BLaER1 (cell line): Measurements from ENCODE around the gene INPP5F.

Experiments used
- H3K27ac ChIP-seq: shearing (Covaris generic); formaldehyde crosslinking; 2 replicates; pipeline ENCODE4 v1.8.1; 2022
- H3K27me3 ChIP-seq: shearing (Covaris generic); formaldehyde crosslinking; 2 replicates; pipeline ENCODE4 v1.8.1; 2022
- H3K36me3 ChIP-seq: shearing (Covaris generic); formaldehyde crosslinking; 2 replicates; pipeline ENCODE4 v1.8.1; 2022
- H3K4me1 ChIP-seq: shearing (Covaris generic); formaldehyde crosslinking; 2 replicates; pipeline ENCODE4 v1.8.1; 2022
- H3K4me2 ChIP-seq: shearing (Covaris generic); formaldehyde crosslinking; 2 replicates; pipeline ENCODE4 v1.8.1; 2022
- H3K4me3 ChIP-seq: shearing (Covaris generic); formaldehyde crosslinking; 2 replicates; pipeline ENCODE4 v1.8.1; 2022
- H3K9ac ChIP-seq: shearing (Covaris generic); formaldehyde crosslinking; 2 replicates; pipeline ENCODE4 v1.8.1; 2022
- H3K9me3 ChIP-seq: shearing (Covaris generic); formaldehyde crosslinking; 2 replicates; pipeline ENCODE4 v1.8.1; 2022
- H4K20me1 ChIP-seq: shearing (Covaris generic); formaldehyde crosslinking; 2 replicates; pipeline ENCODE4 v1.8.1; 2022
- Cebpa-rat ChIP-seq: shearing (Covaris generic); IDR thresholded peaks from 2 replicates; pipeline ENCODE4 v1.8.1; 2022

The INPP5F gene

GRCh38 chr10:119688033-119688508 is 37.8 kb upstream of the INPP5F start:
- H3K4me1 ChIP-seq: peaks cover 42% of the 10 kb centered on the region
- no peaks in the 10 kb centered on the region for H4K20me1 ChIP-seq
- H3K4me2 ChIP-seq: peak overlapping the region; percentile 83
- no peaks in the 10 kb centered on the region for H3K27me3 ChIP-seq
- no peak for TF ChIP-seq Cebpa-rat
- no peaks in the 10 kb centered on the region for H3K36me3 ChIP-seq
- H3K9me3 ChIP-seq: no peaks in the 10 kb centered on the region
- H3K4me3 ChIP-seq: peak overlapping the region; percentile 42
- peak overlapping the region; percentile 64 for H3K27ac ChIP-seq
- peak overlapping the region; percentile 66; the same call in 1 of the 2 replicates for H3K9ac ChIP-seq

- peaks cover 45% of the 10 kb centered on the region for H3K4me1 ChIP-seq
- H3K36me3 ChIP-seq: no peaks in the 10 kb centered on the region
- H3K27ac ChIP-seq: peak overlapping the region; percentile 18; the same call in 1 of the 2 replicates
- no peaks in the 10 kb centered on the region for H3K9me3 ChIP-seq
- no peak for TF ChIP-seq Cebpa-rat
- no peaks in the 10 kb centered on the region for H3K27me3 ChIP-seq
- H4K20me1 ChIP-seq: no peaks in the 10 kb centered on the region
- H3K4me2 ChIP-seq: peak overlapping the region; percentile 83
- H3K4me3 ChIP-seq: no peak overlapping the region
- no peak overlapping the region for H3K9ac ChIP-seq
Observed at GRCh38 chr10:119689016-119689580, 36.8 kb upstream of the INPP5F start.

- TF ChIP-seq Cebpa-rat: no peak
- Histone ChIP-seq H3K9me3 (peaks cover 25% of the 10 kb centered on the region), H3K27me3 (no peaks in the 10 kb centered on the region), H3K9ac (no peak overlapping the region), H3K27ac (no peak overlapping the region), H4K20me1 (no peaks in the 10 kb centered on the region), H3K4me3 (no peak overlapping the region), H3K4me2 (no peak overlapping the region), H3K4me1 (peaks cover 42% of the 10 kb centered on the region), H3K36me3 (no peaks in the 10 kb centered on the region)
Observed at GRCh38 chr10:119691726-119692125, 34.1 kb upstream of the INPP5F start.

- Histone ChIP-seq H3K9ac (no peak overlapping the region), H4K20me1 (no peaks in the 10 kb centered on the region), H3K36me3 (no peaks in the 10 kb centered on the region), H3K27ac (no peak overlapping the region), H3K4me1 (peaks cover 25% of the 10 kb centered on the region), H3K4me3 (no peak overlapping the region), H3K27me3 (no peaks in the 10 kb centered on the region), H3K9me3 (peaks cover 35% of the 10 kb centered on the region), H3K4me2 (peak overlapping the region; percentile 43)
- TF ChIP-seq Cebpa-rat: no peak
Observed at GRCh38 chr10:119693262-119693957, 32.4 kb upstream of the INPP5F start.

- peaks cover 19% of the 10 kb centered on the region for H3K4me1 ChIP-seq
- TF ChIP-seq Cebpa-rat: no peak
- no peak overlapping the region for H3K27ac ChIP-seq
- H4K20me1 ChIP-seq: no peaks in the 10 kb centered on the region
- no peaks in the 10 kb centered on the region for H3K27me3 ChIP-seq
- no peak overlapping the region for H3K4me2 ChIP-seq
- no peak overlapping the region for H3K4me3 ChIP-seq
- H3K9me3 ChIP-seq: peaks cover 35% of the 10 kb centered on the region
- H3K9ac ChIP-seq: no peak overlapping the region
- H3K36me3 ChIP-seq: no peaks in the 10 kb centered on the region
Observed at GRCh38 chr10:119694608-119695007, 31.2 kb upstream of the INPP5F start.

GRCh38 chr10:119700321-119700954 is 25.4 kb upstream of the INPP5F start:
- peak overlapping the region; percentile 47 for H3K4me2 ChIP-seq
- H3K27ac ChIP-seq: peak overlapping the region; percentile 36; the same call in 1 of the 2 replicates
- H3K36me3 ChIP-seq: no peaks in the 10 kb centered on the region
- TF ChIP-seq Cebpa-rat: no peak
- H4K20me1 ChIP-seq: no peaks in the 10 kb centered on the region
- H3K4me1 ChIP-seq: peaks cover 64% of the 10 kb centered on the region
- H3K9ac ChIP-seq: no peak overlapping the region
- no peak overlapping the region for H3K4me3 ChIP-seq
- peaks cover 23% of the 10 kb centered on the region for H3K9me3 ChIP-seq
- H3K27me3 ChIP-seq: no peaks in the 10 kb centered on the region

GRCh38 chr10:119701861-119702260 is 24.0 kb upstream of the INPP5F start:
- Histone ChIP-seq H3K36me3 (peaks cover 9% of the 10 kb centered on the region; the same call in 1 of the 2 replicates), H3K27me3 (no peaks in the 10 kb centered on the region), H3K4me2 (peak overlapping the region; percentile 89), H3K9me3 (peaks cover 19% of the 10 kb centered on the region), H3K9ac (no peak overlapping the region), H4K20me1 (no peaks in the 10 kb centered on the region), H3K4me1 (peaks cover 78% of the 10 kb centered on the region), H3K4me3 (no peak overlapping the region), H3K27ac (peak overlapping the region; percentile 91)
- TF ChIP-seq Cebpa-rat: no peak

GRCh38 chr10:119702583-119702982 is 23.3 kb upstream of the INPP5F start:
- Histone ChIP-seq H4K20me1 (no peaks in the 10 kb centered on the region), H3K27ac (peak overlapping the region; percentile 91), H3K4me3 (no peak overlapping the region), H3K4me2 (peak overlapping the region; percentile 89), H3K36me3 (peaks cover 11% of the 10 kb centered on the region; the same call in 1 of the 2 replicates), H3K27me3 (no peaks in the 10 kb centered on the region), H3K4me1 (peaks cover 86% of the 10 kb centered on the region), H3K9ac (no peak overlapping the region), H3K9me3 (peaks cover 24% of the 10 kb centered on the region)
- no peak for TF ChIP-seq Cebpa-rat

- peaks cover 21% of the 10 kb centered on the region for H3K9me3 ChIP-seq
- peaks cover 100% of the 10 kb centered on the region for H3K4me1 ChIP-seq
- H4K20me1 ChIP-seq: no peaks in the 10 kb centered on the region
- H3K4me3 ChIP-seq: peak overlapping the region; percentile 61
- no peaks in the 10 kb centered on the region for H3K27me3 ChIP-seq
- TF ChIP-seq Cebpa-rat: no peak
- H3K4me2 ChIP-seq: peak overlapping the region; percentile 89
- peak overlapping the region; percentile 77 for H3K9ac ChIP-seq
- peaks cover 11% of the 10 kb centered on the region; the same call in 1 of the 2 replicates for H3K36me3 ChIP-seq
- H3K27ac ChIP-seq: peak overlapping the region; percentile 91
Observed at GRCh38 chr10:119703903-119704508, 21.8 kb upstream of the INPP5F start.
